ENCODE data around the gene PSD4. TPM values are rescaled to one million over a fixed set of nuclear protein-coding genes. Genes with fewer than 3 reads are reported as not detected.
A peak's percentile ranks its signal among the peaks of the same experiment; 100 is the strongest.

Gene PSD4
- total and polyA plus RNA-seq, 2 of the 8 experiments (the other 6 are each of a cell fraction or from before 2014, with no cell fraction given) = 0.53 to 1.2 TPM

DNA sequence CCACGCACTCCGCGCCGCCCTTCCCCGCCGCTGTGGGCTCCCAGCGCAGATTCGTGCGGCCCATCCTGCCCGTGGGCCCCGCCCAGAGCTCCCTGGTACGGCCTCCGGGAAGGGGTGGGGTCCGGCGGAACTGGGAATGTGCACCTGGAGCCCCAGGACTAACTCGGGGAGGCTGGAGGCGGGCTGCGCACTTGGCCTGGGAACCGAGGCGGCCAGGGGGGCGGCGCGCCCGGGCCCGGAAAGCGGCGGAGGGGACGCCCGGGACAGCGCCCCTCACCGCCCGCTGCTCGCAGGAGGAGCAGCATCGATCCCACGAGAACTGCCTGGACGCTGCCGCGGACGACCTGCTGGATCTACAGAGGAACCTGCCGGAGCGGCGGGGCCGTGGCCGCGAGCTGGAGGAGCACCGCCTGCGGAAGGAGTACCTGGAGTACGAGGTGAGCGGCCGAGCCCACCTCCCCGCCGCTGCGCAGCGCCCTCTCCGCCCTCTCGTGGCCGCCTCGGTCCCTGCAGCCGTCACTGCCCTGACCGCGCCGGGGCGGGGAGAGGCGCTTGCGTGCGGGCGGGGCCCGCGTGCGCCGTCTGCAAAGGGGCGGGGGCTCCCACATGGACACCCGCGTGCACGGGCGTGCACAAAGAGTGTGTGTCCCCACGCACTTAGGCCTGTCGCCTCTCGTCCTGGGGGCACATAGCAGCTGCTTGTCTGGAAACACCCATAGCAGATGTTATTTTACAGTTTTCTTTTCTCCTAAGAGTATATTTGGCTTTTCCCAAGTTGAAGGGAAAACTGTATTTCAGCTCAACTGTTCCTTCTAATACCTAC lies 25.2 kb downstream of the PSD4 start:
- ChIA-PET POLR2A (ENCODE audit: partially characterized antibody) (interaction anchor here (0.7 to 1.3 kb wide), 8 partner anchors 12 to 167 kb away, joined by 3 to 4 read pairs (median 3); no protein-coding TSS in a partner anchor), CTCF (ENCODE audit: partially characterized antibody) (interaction anchor here (0.6 to 16.5 kb wide), 48 partner anchors 9 to 192 kb away, joined by 3 to 253 read pairs (median 5); partner anchors contain the start of genes PAX8 and PSD4)
- FAIRE-seq = no peak
- Histone ChIP-seq H2BK20ac (ENCODE audit: low read length) (no peak overlapping the region), H3K14ac (ENCODE audit: insufficient read length) (no peak overlapping the region), H3K56ac (replicated peaks; ENCODE audit: insufficient read length, low read depth, low read length) (no peak overlapping the region), H3K27me3 (replicated peaks in 1 of 4; ENCODE audit: control insufficient read depth in 3 of 4, extremely low read depth in 1 of 4, insufficient read depth in 3 of 4, low read length in 3 of 4) (peaks cover 0 to 2% (median 0%) of the 10 kb centered on the region in 4 experiments; a peak in 1 of 7 replicates), H2BK15ac (ENCODE audit: low read length) (no peak overlapping the region), H4K20me1 (replicated peaks in 1 of 2; ENCODE audit: control insufficient read depth in 1 of 2, insufficient read depth in 2 of 2, low read length in 2 of 2) (no peaks in the 10 kb centered on the region), H3K18ac (ENCODE audit: extremely low read depth, low read length) (peak overlapping the region; percentile 83), H3K27ac (ENCODE audit: low read depth, low read length) (no peak overlapping the region), H3K79me1 (ENCODE audit: low read depth, low read length) (no peaks in the 10 kb centered on the region), H2BK120ac (replicated peaks; ENCODE audit: low read depth, low read length) (no peak overlapping the region), H3K9me3 (ENCODE audit: insufficient read depth in 2 of 2, low read depth in 1 of 2, low read length in 1 of 2) (no peaks in the 10 kb centered on the region), H4K8ac (ENCODE audit: extremely low read depth, insufficient read depth, low read length) (peak overlapping the region; percentile 72), H3K79me2 (ENCODE audit: control insufficient read depth in 1 of 2, insufficient read depth in 2 of 2, low read length in 2 of 2) (no peaks in the 10 kb centered on the region), H3K4me3 (ENCODE audit: extremely low read depth in 1 of 4, insufficient read depth in 2 of 4, low read depth in 3 of 4, low read length in 4 of 4) (peak overlapping the region; percentile 57 to 73 (median 66)), H2BK12ac (ENCODE audit: low read depth, low read length) (no peak overlapping the region), H2BK5ac (ENCODE audit: low read depth, low read length) (no peak overlapping the region), H2AFZ (ENCODE audit: low read length) (peak overlapping the region; percentile 77), H3K23ac (ENCODE audit: insufficient read length) (no peak overlapping the region), H3K36me3 (ENCODE audit: control insufficient read depth in 2 of 4, insufficient read depth in 4 of 4, low read length in 3 of 4) (no peaks in the 10 kb centered on the region), H4K91ac (replicated peaks; ENCODE audit: insufficient read length, low read length) (no peak overlapping the region), H3K23me2 (ENCODE audit: low read depth, low read length) (peaks cover 2% of the 10 kb centered on the region; the same call in 1 of the 2 replicates), H3K4ac (replicated peaks; ENCODE audit: insufficient read length, low read depth, low read length) (no peak overlapping the region), H2AK5ac (ENCODE audit: low read depth, low read length) (no peak overlapping the region), H4K5ac (ENCODE audit: insufficient read length, low read depth, low read length) (peak overlapping the region; percentile 51), H3K4me1 (replicated peaks in 1 of 4; ENCODE audit: control insufficient read depth in 3 of 4, insufficient read depth in 4 of 4, low read length in 3 of 4) (no peaks in the 10 kb centered on the region; a peak in 3 of 7 replicates), H3K4me2 (ENCODE audit: insufficient read depth in 1 of 2, low read depth in 2 of 2, low read length in 2 of 2) (peak overlapping the region; percentile 47 to 76), H3K9ac (replicated peaks in 1 of 4; ENCODE audit: extremely low read depth in 1 of 4, low read depth in 3 of 4, low read length in 3 of 4) (peak overlapping the region in 1 of 4 experiments; percentile 56; a peak in 1 of 7 replicates)
- DNase-seq (ENCODE audit: low read depth in 1 of 2, low spot score in 2 of 2) = peak; percentile 54 to 95
- WGBS, 2 experiments (ENCODE audit: extremely low coverage in 1 of 2, insufficient coverage in 1 of 2, insufficient read length in 1 of 2, insufficient replicate concordance in 2 of 2, low coverage in 1 of 2, low lambda C conversion rate in 2 of 2, missing lambda C conversion rate in 1 of 2) = 2% methylated on average over 63 of the region's 79 CpGs; no CpG with 5 or more reads in 1 of the 2 experiments
- TF ChIP-seq POLR2A (IDR thresholded peaks at IDR 0.05; ENCODE audit: control extremely low read depth in 1 of 2, low read depth in 2 of 2, low read length in 2 of 2) = 0 out of 3 replicates have a peak, but pooled peaks of 1 of the 2 experiments have one; percentile 15
- TF ChIP-seq KDM1A (IDR thresholded peaks at IDR 0.05; ENCODE audit: borderline replicate concordance, low read length) = peak; percentile 13; the same call in 1 of the 2 replicates
- no peak for TF ChIP-seq CEBPB (IDR thresholded peaks at IDR 0.05; ENCODE audit: low read depth, low read length)
- no peak; the same call in 1 of the 2 replicates for TF ChIP-seq NRF1 (IDR thresholded peaks at IDR 0.05; ENCODE audit: low read depth, low read length)
- TF ChIP-seq, protein P1, sequence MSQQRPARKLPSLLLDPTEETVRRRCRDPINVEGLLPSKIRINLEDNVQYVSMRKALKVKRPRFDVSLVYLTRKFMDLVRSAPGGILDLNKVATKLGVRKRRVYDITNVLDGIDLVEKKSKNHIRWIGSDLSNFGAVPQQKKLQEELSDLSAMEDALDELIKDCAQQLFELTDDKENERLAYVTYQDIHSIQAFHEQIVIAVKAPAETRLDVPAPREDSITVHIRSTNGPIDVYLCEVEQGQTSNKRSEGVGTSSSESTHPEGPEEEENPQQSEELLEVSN (IDR thresholded peaks at IDR 0.05) = no peak
- TF ChIP-seq PHF8 (conservative IDR thresholded peaks at IDR 0.05; ENCODE audit: low read depth, low read length) = peak; percentile 55; the same call in 1 of the 2 replicates
- peak; percentile 69; the same call in 1 of the 2 replicates for TF ChIP-seq RBBP5 (IDR thresholded peaks at IDR 0.05; ENCODE audit: borderline replicate concordance, low read depth, low read length)
- peak; percentile 57 to 71 for TF ChIP-seq RAD21 (IDR thresholded peaks at IDR 0.05 in 1 of 2, conservative IDR thresholded peaks at IDR 0.05 in 1 of 2; ENCODE audit: low read depth in 2 of 2, low read length in 2 of 2)
- TF ChIP-seq POLR2AphosphoS5 (IDR thresholded peaks at IDR 0.05; ENCODE audit: low read depth, low read length) = 0 out of 2 replicates have a peak, but pooled peaks have one; percentile 30
- TF ChIP-seq CREB1 (IDR thresholded peaks at IDR 0.05) = peak; percentile 74
- TF ChIP-seq ASH2L (IDR thresholded peaks at IDR 0.05; ENCODE audit: low read length) = peak; percentile 87
